Cardiac fibroblast (primary cell): Measurements from ENCODE around the gene DOCK3.
"Not testable (repeated sequence)": the region's sequence is repeated elsewhere in the genome, so short reads cannot be mapped to it uniquely, and the experiment has no call there.

Experiments used
- DNase-seq, 2 donors: peaks; one replicate each; pipeline versions ENCODE4 v3.0.0 to v3.0.0-alpha.2; 2010; ENCODE audit warnings: low read depth in 2 of 2
- H3K4me3 ChIP-seq, 2 donors: replicated peaks in 1 of 2; 1 replicate in 1 of 2; 2 replicates in 1 of 2; pipeline ENCODE4 v1.5.1; 2011; ENCODE audit warnings: low read depth in 2 of 2, low read length in 2 of 2, mild to moderate bottlenecking in 2 of 2, moderate library complexity in 1 of 2
- TF ChIP-seq, protein P1 (sequence below): IDR thresholded peaks from one replicate; pipeline ENCODE4 v1.5.1; 2011; ENCODE audit warnings: low read depth, mild to moderate bottlenecking, low read length, inconsistent platforms

The DOCK3 gene

DNA sequence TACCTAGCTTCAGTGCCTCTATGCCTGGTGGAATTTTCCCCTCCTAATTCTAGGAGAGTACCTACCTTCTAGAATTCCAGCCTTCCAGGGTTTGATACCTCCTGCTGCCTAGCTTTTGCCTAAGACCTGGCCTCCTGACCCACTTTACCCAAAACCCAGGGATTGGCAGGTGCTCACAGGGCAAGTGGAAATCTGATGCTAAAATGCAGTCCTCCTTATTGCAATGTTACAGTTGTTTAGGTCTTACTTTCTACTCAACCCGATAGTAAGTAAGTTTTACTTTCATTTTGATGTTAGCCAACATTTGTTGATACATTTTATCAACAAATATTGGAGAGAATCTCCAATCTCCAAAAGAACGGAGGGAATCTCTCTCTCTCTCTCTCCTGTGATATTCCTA is 275.9 kb downstream of the DOCK3 start:
- DNase-seq, result no peak
- TF ChIP-seq, protein P1, sequence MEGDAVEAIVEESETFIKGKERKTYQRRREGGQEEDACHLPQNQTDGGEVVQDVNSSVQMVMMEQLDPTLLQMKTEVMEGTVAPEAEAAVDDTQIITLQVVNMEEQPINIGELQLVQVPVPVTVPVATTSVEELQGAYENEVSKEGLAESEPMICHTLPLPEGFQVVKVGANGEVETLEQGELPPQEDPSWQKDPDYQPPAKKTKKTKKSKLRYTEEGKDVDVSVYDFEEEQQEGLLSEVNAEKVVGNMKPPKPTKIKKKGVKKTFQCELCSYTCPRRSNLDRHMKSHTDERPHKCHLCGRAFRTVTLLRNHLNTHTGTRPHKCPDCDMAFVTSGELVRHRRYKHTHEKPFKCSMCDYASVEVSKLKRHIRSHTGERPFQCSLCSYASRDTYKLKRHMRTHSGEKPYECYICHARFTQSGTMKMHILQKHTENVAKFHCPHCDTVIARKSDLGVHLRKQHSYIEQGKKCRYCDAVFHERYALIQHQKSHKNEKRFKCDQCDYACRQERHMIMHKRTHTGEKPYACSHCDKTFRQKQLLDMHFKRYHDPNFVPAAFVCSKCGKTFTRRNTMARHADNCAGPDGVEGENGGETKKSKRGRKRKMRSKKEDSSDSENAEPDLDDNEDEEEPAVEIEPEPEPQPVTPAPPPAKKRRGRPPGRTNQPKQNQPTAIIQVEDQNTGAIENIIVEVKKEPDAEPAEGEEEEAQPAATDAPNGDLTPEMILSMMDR, result no peak
- H3K4me3 ChIP-seq, result no peak overlapping the region

DNA sequence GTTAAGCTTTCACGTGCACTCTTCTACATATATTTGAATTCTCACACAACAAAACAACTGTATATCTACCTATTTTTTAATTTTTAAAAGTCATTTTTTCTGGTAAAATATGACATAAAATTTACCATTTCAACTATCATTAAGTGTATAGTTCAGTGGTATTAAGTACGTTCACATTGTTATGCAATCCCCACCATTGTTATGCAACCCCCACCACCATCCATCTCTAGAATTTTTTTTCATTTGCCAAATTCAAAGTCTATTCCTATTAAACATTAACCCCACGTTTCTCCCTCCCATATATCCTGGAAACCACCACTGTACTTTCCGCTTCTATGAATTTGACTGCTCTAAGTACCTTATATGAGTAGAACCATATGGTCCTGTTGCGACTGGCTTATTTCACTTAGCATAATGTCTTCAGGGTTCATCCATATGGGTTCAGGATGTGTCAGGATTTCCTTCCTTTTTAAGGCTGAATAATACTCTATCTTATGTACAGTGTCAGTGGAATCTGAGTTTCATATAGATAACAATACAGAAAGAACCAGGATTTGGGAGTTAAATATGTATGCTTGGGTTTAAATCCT is 279.2 kb downstream of the DOCK3 start:
- TF ChIP-seq, protein P1, result no peak
- DNase-seq, result no peak
- H3K4me3 ChIP-seq, result no peak overlapping the region

DNA sequence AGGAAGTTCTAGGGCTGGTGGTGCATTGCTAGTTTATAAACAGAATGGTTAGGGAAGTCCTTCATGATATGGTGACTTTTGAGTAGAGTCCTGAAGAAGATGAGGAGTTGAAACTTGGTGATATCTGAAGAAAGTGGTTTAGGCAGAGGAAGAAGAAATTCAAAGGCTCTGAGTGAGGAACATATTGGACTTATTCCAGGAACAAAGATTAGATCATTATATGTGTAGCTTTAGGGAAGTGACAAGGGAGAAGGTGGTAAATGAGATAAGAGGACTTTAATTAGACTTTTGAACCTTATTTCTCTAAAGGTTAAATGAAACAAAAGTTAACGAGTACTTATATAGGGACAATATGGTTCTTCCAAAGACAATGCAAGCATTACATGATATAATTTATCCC is 286.7 kb downstream of the DOCK3 start:
- TF ChIP-seq, protein P1, result no peak
- no peak overlapping the region for H3K4me3 ChIP-seq
- no peak for DNase-seq

DNA sequence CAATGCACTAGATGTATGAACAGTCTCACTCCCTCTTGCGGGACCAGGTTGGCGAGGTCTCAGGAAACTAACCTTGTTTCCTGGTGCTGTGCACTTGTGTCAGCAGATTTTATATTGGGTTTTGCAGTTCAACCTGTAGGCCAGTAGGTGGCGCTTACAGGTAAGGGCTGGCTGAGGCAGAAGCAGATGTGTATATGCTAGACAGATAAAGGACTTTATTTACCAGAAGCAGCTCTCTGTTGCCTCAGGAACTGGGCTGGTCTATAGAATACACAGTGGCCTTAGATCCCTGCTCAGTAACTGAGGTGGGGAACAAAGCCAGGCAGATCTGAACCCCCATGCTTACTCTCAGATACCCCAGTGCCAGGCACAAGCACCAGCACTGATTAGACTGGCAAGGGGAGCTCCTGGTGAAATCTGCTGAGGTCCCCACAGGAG is 296.8 kb downstream of the DOCK3 start:
- DNase-seq, result peak; percentile 62 to 69
- no peak overlapping the region for H3K4me3 ChIP-seq
- TF ChIP-seq, protein P1, result peak; percentile 88

DNA sequence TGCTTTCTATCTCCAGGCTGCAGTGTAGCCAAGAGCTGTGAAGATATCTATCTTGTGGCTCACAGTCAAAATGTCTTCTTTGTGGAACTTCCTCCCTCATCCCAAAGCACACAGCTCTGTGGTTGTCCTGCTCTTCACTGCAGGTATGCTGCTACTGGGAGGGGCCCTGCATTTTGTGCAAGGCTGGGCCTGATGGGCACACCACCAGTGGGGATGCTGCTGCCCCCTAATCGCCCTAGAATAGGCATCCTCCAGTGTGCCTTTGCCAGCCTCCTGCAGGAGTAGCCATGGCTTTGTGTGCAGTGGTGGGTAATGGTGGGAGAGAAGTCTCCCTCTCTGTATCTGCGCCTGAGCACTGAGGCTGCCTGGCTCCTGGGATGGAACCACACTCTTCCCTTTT is 297.3 kb downstream of the DOCK3 start:
- no peak for DNase-seq
- H3K4me3 ChIP-seq, result no peak overlapping the region
- TF ChIP-seq, protein P1, result no peak

DNA sequence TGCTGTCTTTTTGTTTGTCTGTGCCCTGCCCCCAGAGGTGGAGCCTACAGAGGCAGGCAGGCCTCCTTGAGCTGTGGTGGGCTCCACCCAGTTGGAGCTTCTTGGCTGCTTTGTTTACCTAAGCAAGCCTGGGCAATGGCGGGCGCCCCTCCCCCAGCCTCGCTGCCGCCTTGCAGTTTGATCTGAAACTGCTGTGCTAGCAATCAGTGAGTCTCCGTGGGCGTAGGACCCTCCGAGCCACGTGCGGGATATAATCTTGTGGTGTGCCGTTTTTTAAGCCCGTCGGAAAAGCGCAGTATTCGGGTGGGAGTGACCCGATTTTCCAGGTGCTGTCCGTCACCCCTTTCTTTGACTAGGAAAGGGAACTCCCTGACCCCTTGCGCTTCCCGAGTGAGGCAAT is 303.9 kb downstream of the DOCK3 start:
- not testable (repeated sequence) for H3K4me3 ChIP-seq, DNase-seq

DNA sequence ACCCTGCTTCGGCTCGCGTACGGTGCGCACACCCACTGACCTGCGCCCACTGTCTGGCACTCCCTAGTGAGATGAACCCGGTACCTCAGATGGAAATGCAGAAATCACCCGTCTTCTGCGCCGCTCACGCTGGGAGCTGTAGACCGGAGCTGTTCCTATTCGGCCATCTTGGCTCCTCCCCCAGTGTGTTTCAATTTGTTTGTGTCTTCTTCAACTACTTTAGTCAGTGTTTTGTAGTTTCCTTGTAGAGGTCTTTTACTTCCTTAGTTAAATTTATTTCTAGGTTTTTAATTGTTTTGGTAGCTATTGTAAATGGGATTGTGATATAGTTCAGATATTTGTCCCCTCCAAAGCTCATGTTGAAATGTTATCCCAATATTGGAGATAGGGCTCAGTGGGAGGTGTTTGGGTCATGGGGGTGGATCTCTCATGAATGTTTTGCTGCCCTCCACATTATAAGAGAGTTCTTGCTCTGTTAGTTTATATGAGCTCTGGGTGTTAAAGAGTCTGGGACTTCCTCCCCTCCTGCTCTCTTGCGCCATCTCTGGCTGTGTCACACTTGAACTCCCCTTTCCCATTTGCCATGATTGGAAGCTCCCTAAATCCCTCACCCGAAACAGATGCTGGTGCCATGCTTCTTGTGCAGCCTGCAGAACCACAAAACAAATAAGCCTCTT is 304.4 kb downstream of the DOCK3 start:
- TF ChIP-seq, protein P1, result no peak
- H3K4me3 ChIP-seq, result no peak overlapping the region
- DNase-seq, result no peak
